CD14-positive monocyte (primary cell): ENCODE results near the gene OR2Z1. TPM values are rescaled to one million over a fixed set of nuclear protein-coding genes. Genes with fewer than 3 reads are reported as not detected.

Experiments
- DNase-seq, 3 donors: peaks; one replicate each; pipeline ENCODE4 v3.0.0-alpha.2; 2011 to 2022
- H2AFZ ChIP-seq: 2 replicates; pipeline ENCODE4 v1.6.0; 2012; ENCODE audit warnings: mild to moderate bottlenecking, low read depth, low read length, inconsistent platforms; ENCODE audit not compliant: insufficient read depth, poor library complexity, severe bottlenecking
- H3K27ac ChIP-seq, 2 donors: 1 replicate in 1 of 2; 2 replicates in 1 of 2; pipeline ENCODE4 v1.5.1; 2012 to 2013; ENCODE audit warnings: low read length in 2 of 2, control low read depth in 1 of 2, inconsistent platforms in 1 of 2, low read depth in 1 of 2, mild to moderate bottlenecking in 1 of 2
- H3K27me3 ChIP-seq, 2 donors: one replicate each; pipeline versions ENCODE4 v1.6.0 to v1.6.1; 2011 to 2013; ENCODE audit warnings: low read length in 2 of 2; ENCODE audit not compliant: control insufficient read depth in 2 of 2, insufficient read depth in 2 of 2
- H3K36me3 ChIP-seq, 2 donors: replicated peaks in 1 of 2; 1 replicate in 1 of 2; 2 replicates in 1 of 2; pipeline versions ENCODE4 v1.5.1 to v1.6.1; 2012 to 2013; ENCODE audit warnings: low read length in 2 of 2, control low read depth in 1 of 2, inconsistent platforms in 1 of 2, mild to moderate bottlenecking in 1 of 2; ENCODE audit not compliant: insufficient read depth in 2 of 2, control insufficient read depth in 1 of 2
- H3K4me1 ChIP-seq, 2 donors: 1 replicate in 1 of 2; 2 replicates in 1 of 2; pipeline versions ENCODE4 v1.5.1 to v1.6.1; 2012 to 2013; ENCODE audit warnings: low read length in 2 of 2, control low read depth in 1 of 2, inconsistent platforms in 1 of 2, mild to moderate bottlenecking in 1 of 2, moderate library complexity in 1 of 2; ENCODE audit not compliant: insufficient read depth in 2 of 2, control insufficient read depth in 1 of 2
- H3K4me2 ChIP-seq: replicated peaks from 2 replicates; pipeline ENCODE3; 2012; ENCODE audit warnings: low read length, moderate library complexity, mild to moderate bottlenecking; ENCODE audit not compliant: poor library complexity, severe bottlenecking; ENCODE audit errors: extremely low read depth
- H3K4me3 ChIP-seq, 3 experiments: fragments of 200-600 bp in 1 of 3; sonication (generic) in 1 of 3; replicated peaks in 1 of 3; 1 replicate in 2 of 3; 2 replicates in 1 of 3; pipeline ENCODE4 v1.5.1; 2011 to 2013; ENCODE audit warnings: low read length in 3 of 3, mild to moderate bottlenecking in 3 of 3, control low read depth in 2 of 3, low read depth in 2 of 3, inconsistent platforms in 1 of 3, moderate library complexity in 1 of 3
- H3K79me2 ChIP-seq: 2 replicates; pipeline ENCODE4 v1.6.0; 2012; ENCODE audit warnings: mild to moderate bottlenecking, control low read depth, inconsistent platforms, low read length, moderate library complexity; ENCODE audit not compliant: insufficient read depth
- H3K9ac ChIP-seq: 2 replicates; pipeline ENCODE4 v1.6.0; 2017; ENCODE audit warnings: low read length, mild to moderate bottlenecking; ENCODE audit not compliant: insufficient read depth, poor library complexity, severe bottlenecking
- H3K9me3 ChIP-seq, 2 donors: replicated peaks in 1 of 2; 1 replicate in 1 of 2; 2 replicates in 1 of 2; pipeline versions ENCODE4 v1.5.1 to v1.6.1; 2012 to 2013; ENCODE audit warnings: low read length in 2 of 2, control low read depth in 1 of 2; ENCODE audit not compliant: control insufficient read depth in 1 of 2, insufficient read depth in 1 of 2
- H4K20me1 ChIP-seq: 2 replicates; pipeline ENCODE4 v1.6.0; 2012; ENCODE audit warnings: mild to moderate bottlenecking, low read length, control low read depth, moderate library complexity; ENCODE audit not compliant: insufficient read depth
- H3K27ac Mint-ChIP-seq, 7 donors: one replicate each; pipeline ENCODE4 v1.8.0; 2020; ENCODE audit warnings: mild to moderate bottlenecking in 7 of 7, mixed read lengths in 7 of 7, moderate library complexity in 6 of 7, inconsistent platforms in 2 of 7
- H3K27me3 Mint-ChIP-seq, 3 donors: one replicate each; pipeline ENCODE4 v1.8.0; 2021 to 2022; ENCODE audit warnings: low read depth in 3 of 3, mild to moderate bottlenecking in 3 of 3, mixed read lengths in 3 of 3, moderate library complexity in 3 of 3, inconsistent platforms in 1 of 3
- H3K36me3 Mint-ChIP-seq, 2 donors: one replicate each; pipeline ENCODE4 v1.8.0; 2020; ENCODE audit warnings: mixed read lengths in 2 of 2, inconsistent platforms in 1 of 2, mild to moderate bottlenecking in 1 of 2
- H3K4me1 Mint-ChIP-seq: one replicate; pipeline ENCODE4 v1.8.0; 2020; ENCODE audit warnings: mild to moderate bottlenecking, mixed read lengths
- H3K4me3 Mint-ChIP-seq, 2 donors: one replicate each; pipeline ENCODE4 v1.8.0; 2020; ENCODE audit warnings: mild to moderate bottlenecking in 2 of 2, mixed read lengths in 2 of 2, moderate library complexity in 1 of 2
- H3K9me3 Mint-ChIP-seq, 7 donors: one replicate each; pipeline ENCODE4 v1.8.0; 2020 to 2022; ENCODE audit warnings: mixed read lengths in 7 of 7, mild to moderate bottlenecking in 6 of 7, moderate library complexity in 6 of 7, inconsistent platforms in 2 of 7
- CTCF ChIP-seq: fragments of 200-600 bp; IDR thresholded peaks from one replicate; pipeline ENCODE4 v1.8.0; 2022; ENCODE audit warnings: antibody characterized with exemption, mild to moderate bottlenecking
- WGBS: methylation state at CpG from one replicate; pipeline ENCODE4 v1.1.5; 2013; ENCODE audit warnings: missing lambda C conversion rate; ENCODE audit not compliant: insufficient coverage; 5-methylcytosine and 5-hydroxymethylcytosine counted together
- intact Hi-C, 2 donors: fragments of 100-400 bp; cut with micrococcal nuclease; formaldehyde crosslinking; loops; one replicate each; pipeline versions ENCODE4 v1.15.0 to v1.15.1; 2023
- polyA plus RNA-seq, 3 donors: library from polyadenylated mRNA; depleted of rRNA in 1 of 3; unstranded in 2 of 3; stranded (reverse) in 1 of 3; fragments of 300-500 nt in 2 of 3; fragments of >200 nt in 1 of 3; fragmentation: Illumina TruSeq in 2 of 3; gene quantifications; 1 replicate in 2 of 3; 2 replicates in 1 of 3; pipeline ENCODE4 v1.2.3, GENCODE V29; 2012 to 2021

Gene OR2Z1
- polyA plus RNA-seq, 3 donors = not detected

GRCh38 chr19:8684001-8684902 lies 37.2 kb upstream of the OR2Z1 start:
- peaks cover 4 to 11% (median 5%) of the 10 kb centered on the region in 3 donors for H3K27me3 Mint-ChIP-seq
- no peak overlapping the region for H3K4me3 ChIP-seq

GRCh38 chr19:8686549-8686948 lies 34.9 kb upstream of the OR2Z1 start:
- Histone ChIP-seq H3K79me2 (no peaks in the 10 kb centered on the region), H3K4me1 (peaks cover 5 to 7% of the 10 kb centered on the region in 2 donors), H3K9ac (no peak overlapping the region), H4K20me1 (no peaks in the 10 kb centered on the region), H3K4me3 (no peak overlapping the region), H2AFZ (no peak overlapping the region), H3K36me3 (no peaks in the 10 kb centered on the region), H3K9me3 (no peaks in the 10 kb centered on the region), H3K27ac (no peak overlapping the region), H3K4me2 (no peak overlapping the region), H3K27me3 (no peaks in the 10 kb centered on the region)
- H3K36me3 Mint-ChIP-seq = no peaks in the 10 kb centered on the region
- peaks cover 12% of the 10 kb centered on the region for H3K4me1 Mint-ChIP-seq
- peaks cover 0 to 4% (median 0%) of the 10 kb centered on the region in 7 donors for H3K9me3 Mint-ChIP-seq
- WGBS = 95% methylated on average over 3 of the region's 5 CpGs
- no peak for DNase-seq
- no peak overlapping the region for H3K4me3 Mint-ChIP-seq
- intact Hi-C loops = no loop called here
- H3K27ac Mint-ChIP-seq = no peak overlapping the region
- H3K27me3 Mint-ChIP-seq = peaks cover 2 to 18% (median 5%) of the 10 kb centered on the region in 3 donors
- TF ChIP-seq CTCF = no peak

More at GRCh38 chr19:8684001-8684902, 37.2 kb upstream of the OR2Z1 start:
- H3K79me2 ChIP-seq = no peaks in the 10 kb centered on the region
- no peak for DNase-seq
- TF ChIP-seq CTCF = no peak
- no peak overlapping the region for H3K4me2 ChIP-seq
- H3K27ac Mint-ChIP-seq = peak overlapping the region in 1 of 7 donors; percentile 7
- peaks cover 10 to 14% of the 10 kb centered on the region in 2 donors for H3K4me1 ChIP-seq
- no peak overlapping the region for H3K4me3 Mint-ChIP-seq
- no peaks in the 10 kb centered on the region for H3K36me3 Mint-ChIP-seq
- no peak overlapping the region for H2AFZ ChIP-seq
- H3K27me3 ChIP-seq = no peaks in the 10 kb centered on the region
- no peak overlapping the region for H3K9ac ChIP-seq
- H3K27ac ChIP-seq = no peak overlapping the region
- peaks cover 18% of the 10 kb centered on the region for H3K4me1 Mint-ChIP-seq
- no peaks in the 10 kb centered on the region for H3K36me3 ChIP-seq
- 77% methylated on average over 10 of the region's 21 CpGs for WGBS
- no peaks in the 10 kb centered on the region for H4K20me1 ChIP-seq
- H3K9me3 Mint-ChIP-seq = peaks cover 0 to 4% (median 0%) of the 10 kb centered on the region in 7 donors
- H3K9me3 ChIP-seq = no peaks in the 10 kb centered on the region
- intact Hi-C loops = no loop called here
